ENCODE measurements around the gene UACA.
"Not testable (repeated sequence)": the region's sequence is repeated elsewhere in the genome, so short reads cannot be mapped to it uniquely, and the experiment has no call there.

Gene UACA

DNA sequence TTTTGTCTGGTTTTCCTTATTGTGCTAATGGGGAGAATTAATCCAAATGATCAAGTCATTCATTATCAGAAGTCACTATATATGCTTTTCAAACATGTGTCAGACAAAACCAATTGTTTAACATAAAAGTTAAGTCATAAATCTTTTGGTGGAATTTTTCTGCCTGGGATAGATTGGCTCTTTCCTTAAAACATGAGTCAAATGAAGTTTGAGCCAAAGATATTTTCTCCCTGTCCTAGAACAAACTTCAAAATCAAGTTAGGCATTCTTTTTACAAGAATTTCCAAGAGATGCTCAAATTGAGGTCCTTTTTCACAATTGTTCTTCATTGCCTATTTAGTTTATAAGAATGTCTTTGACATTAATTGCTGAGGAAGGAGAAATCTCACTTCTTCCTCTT is 138.3 kb downstream of the UACA start:
- DNase-seq (ENCODE audit: low read depth): no peak

DNA sequence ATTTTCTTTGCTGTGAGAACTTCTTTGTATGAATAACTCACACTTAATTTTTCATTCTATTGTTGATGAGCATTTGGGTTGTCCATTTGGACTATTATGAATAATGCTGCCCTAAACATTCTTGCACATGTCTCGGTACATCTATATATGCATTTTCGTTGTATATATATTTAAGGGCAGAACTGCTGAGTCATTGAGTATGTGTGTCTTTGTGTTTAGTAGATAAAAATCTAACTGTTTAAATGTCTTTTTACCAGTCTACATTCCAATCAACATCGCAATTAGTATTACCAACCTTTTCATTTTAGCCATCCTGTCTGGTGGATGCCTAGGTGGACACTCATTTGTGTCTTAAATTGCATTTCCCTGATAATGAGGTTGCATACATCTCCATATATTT is 144.4 kb downstream of the UACA start:
- no peak for DNase-seq (ENCODE audit: low read depth)

DNA sequence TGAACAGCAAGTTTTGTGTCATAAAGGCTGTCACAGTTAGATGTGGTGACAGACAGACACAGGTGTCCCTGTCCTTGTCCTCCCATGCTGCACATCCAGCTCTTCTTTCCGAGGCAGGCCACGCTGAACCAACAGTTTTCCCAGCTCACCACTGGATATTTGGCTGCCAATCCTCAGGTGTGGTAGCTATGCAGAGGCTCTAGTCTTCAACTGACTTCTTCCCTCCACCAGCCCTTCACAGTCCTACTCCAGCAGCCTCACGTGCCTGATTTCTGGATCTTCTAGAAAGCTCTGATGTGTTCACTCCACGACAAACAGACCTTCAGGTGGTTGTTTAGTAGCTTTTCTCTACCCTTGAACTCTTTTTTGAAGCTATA is 145.5 kb downstream of the UACA start:
- no peak for DNase-seq (ENCODE audit: low read depth)

DNA sequence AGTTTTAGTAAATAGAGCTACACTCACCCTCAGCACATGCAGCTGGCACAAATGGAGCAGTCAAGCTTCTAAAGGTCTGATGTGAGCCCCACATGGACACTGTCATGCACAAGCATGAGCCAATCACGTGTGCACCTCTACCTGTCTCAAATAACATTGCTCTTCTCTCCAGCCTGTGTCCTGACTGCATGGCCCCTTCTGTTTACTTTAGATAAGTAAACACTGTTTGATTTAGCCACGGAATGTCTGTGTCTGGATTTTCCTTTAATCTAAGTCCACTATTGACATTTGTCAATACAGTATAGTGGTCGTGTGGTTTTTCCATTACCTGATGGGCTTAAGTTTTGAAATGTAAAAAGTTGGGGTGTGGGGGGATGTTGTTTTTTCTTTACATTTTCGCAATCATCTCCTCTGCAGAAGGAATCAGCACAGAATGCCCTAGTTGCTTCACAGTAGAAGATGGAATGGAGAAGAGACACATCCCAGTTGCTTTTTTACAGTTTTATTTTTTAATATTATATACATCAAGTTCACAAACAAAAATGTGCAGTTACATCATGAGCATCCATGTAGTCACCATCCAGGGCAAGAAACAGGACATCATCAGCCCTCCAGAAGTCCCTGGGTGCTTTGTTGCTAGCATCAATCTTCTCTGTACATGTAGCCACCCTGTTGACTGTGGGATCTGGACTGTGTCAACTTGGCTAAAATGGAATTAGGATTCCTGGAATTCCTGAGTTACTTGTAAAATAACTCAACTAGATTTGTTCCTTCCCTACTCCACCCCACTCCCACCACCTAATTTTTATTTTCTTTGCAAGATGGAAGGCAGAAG is 146.1 kb downstream of the UACA start:
- DNase-seq (ENCODE audit: low read depth): no peak

DNA sequence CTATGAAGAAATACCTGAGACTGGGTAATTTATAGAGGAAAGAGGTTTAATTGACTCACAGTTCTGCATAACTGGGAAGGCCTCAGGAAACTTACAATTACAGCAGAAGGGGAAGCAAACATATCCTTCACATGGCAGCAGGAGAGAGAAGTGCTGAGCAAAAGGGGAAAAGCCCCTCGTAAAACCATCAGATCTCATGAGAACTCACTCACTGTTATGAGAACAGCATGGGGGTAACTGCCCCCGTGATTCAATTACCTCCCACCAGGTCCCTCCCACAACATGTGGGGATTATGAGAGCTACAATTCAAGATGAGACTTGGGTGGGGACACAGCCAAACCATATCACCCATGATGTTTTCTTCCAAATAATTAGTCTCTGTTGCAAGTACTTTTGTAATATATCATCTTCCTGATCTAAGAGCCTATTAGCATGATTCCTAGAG is 147.0 kb downstream of the UACA start:
- not testable (repeated sequence) for DNase-seq (ENCODE audit: low read depth)

DNA sequence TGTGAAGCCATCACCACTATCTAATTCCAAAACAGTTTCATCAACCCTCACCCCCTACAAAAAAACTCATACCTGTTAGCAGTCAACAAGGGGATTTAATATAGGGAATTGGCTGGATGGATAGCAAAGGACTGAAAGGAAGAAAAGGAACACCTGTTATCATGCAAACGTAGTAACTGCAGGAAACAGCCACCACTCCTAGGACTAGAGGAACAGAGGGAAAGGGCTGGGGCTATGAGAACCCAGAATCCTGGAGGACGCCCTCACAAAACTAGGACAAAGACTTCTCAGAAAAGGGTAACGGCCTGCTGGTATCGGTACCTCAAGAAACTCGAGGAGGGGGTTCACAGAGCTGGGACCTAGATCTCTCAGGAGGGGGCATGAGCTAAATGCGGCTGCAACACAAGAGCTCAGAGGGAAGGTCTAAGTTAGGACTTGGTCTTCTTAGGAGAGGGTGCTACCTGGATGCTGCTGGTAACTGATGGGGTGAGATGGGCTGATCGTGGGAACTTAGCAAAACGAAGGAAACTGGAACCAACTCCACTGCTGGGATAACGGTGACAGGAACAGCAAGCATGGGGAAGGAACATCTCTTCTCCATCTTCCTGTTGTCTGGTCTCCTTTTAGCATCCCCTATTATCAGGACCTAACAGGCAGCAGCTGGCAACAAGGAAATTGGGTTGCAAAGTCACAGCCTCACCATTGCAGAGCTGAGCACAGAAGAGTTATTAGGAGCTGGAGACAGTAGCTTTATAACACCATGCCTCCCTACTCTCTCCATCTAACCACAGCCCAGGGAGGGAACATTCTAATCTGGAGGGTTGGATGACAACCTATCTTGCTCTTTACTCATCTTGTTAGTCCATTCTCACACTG is 147.7 kb downstream of the UACA start:
- no peak for DNase-seq (ENCODE audit: low read depth)

DNA sequence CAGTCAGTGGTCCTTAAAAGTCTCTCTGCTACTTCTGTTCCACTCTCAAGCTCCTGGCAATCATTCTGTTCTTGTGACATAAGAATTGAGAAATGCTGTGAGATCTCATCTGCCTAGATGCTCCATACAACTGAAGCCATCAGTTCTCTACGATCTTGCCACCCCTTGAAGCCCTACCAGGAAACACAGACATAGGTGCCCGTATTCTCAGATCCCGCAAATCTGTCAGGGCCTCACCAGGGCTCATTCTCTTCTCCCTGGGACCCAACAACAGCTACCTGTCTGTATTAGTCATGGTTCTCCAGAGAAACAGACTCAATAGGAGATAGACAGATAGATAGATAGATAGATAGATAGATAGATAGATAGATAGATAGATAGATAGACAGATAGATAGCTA is 149.1 kb downstream of the UACA start:
- no peak for DNase-seq (ENCODE audit: low read depth)

DNA sequence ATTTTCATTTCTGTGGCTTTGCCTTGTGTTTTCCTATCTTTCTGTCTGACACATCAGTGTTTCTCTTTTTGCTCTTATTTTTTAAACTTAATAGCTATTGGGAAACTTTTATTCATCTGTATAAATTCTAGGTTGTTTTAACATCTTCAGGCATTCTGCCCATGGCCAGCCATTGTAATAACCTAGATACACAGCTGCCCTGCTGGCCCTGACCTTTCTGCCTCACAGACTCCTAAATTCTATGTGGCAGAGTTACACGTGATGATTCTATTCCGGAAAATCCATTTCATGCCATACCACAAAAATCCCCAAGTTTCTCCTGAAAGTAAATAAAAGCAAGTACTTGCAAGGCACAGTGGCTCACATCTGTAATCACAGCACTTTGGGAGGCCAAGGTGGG is 150.1 kb downstream of the UACA start:
- DNase-seq (ENCODE audit: low read depth): no peak

DNA sequence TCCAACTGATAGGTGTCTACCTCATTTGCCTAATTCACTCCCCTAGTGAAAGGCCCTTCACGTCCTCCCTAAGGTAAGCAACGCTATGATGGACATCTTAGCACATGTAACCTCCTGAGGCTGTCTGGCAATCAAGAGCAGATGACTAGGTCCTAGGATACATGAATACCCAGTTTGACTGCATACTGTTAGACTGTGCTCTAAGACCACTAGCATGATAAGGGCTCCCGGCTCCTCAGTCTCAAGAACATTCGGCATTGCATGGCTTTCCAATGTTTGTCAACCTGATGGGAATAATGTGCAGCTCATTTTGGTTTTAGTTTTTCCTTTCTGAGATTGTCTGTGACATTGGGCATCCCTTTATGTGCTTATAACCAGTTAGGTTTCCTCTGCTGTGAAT is 152.1 kb downstream of the UACA start:
- DNase-seq (ENCODE audit: low read depth): no peak

DNA sequence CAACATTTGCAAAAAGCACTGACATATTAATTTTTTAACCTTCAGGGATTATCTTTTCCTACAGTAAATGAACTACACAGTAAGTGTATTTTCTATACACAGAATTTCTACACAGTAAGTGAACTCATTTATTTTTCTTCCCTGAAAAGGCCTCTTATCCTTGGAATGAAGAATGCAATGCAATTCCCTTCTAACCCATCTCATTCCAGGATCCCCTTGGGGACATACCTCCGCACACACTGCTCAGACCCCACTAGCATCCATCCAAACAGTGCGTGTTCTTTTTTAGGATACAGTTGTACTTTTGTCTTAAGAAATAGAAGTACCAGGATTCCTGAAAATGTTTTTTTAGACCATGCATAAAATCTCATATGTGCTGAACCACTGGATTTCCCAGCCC is 152.8 kb downstream of the UACA start:
- no peak for DNase-seq (ENCODE audit: low read depth)

DNA sequence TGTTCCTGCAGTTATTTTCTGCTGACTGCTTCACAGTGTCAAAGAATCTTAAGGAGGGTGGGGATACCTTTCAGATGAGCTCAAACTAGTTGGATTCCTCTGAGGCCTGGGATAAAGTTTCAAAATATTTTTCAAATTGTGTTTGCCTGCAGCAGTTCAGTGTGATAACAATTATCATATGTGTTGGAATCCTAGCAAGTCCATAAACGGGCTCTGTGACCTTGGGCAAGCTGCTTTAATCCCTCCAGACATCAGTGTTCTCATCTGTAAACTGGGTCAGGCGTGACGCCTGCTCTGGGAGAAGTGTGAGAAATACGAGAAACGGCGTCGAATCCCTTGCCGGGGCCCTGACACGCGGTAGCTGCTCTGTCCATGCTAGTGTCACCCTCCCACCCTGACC is 153.5 kb downstream of the UACA start:
- DNase-seq (ENCODE audit: low read depth): no peak

DNA sequence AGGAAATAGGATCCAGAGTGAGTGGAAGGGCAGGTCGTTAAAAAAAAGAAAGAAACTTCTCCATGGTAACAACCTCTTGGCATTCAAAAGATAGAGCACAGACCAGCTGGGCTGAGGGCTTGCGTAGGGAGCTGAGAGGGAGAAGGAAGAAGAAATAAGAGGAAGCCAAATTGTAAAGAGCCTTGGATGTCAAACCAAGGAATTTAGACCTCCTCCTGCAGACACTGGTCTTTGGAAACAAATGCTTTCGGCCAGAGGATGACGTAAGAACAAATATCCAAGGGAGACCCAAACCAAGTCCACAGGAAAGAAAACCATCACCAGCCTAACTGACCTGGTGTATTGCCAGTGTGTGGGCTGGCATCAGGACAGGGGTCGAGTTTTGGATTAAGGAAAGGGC is 155.2 kb downstream of the UACA start:
- no peak for DNase-seq (ENCODE audit: low read depth)

DNA sequence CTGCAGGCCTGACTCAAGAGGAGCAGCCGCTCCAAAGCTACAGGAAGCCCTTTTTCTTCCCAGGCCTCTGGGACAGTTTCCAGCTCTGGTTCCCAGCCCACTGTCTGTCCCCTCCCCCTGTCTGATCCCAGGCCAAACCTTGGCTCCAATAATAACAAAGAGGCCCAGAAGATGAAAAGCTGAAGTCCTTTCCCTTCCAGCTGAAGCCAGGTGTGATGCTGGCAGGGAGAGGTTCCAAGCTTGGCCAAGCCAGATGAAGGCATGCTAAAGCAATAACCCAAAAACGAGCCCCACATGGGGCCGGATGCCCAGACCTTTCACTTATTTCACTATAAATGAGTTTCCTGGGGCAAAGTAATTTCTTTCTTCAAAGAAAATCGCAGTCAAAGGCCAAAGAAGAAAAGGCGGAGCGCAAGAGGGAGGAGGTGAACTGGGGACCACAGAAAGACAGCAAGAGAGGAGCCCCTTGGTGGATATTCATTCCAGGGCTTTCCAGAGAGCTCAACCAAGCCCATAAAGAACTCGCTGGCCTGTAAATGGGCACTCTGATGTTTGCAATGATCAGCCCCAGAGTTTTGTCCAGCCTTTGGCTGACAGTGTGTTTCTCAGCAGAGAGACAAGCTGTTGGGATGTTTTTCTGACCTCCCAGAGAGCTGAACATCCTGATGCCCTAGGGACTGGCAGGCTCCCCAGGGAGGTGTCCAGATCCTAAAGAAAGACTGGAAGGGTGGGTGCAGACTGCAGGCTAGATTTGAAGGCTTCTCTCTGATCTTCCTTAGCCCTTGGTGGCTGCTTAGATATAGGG is 157.6 kb downstream of the UACA start:
- peak; percentile 46 for DNase-seq (ENCODE audit: low read depth)

DNA sequence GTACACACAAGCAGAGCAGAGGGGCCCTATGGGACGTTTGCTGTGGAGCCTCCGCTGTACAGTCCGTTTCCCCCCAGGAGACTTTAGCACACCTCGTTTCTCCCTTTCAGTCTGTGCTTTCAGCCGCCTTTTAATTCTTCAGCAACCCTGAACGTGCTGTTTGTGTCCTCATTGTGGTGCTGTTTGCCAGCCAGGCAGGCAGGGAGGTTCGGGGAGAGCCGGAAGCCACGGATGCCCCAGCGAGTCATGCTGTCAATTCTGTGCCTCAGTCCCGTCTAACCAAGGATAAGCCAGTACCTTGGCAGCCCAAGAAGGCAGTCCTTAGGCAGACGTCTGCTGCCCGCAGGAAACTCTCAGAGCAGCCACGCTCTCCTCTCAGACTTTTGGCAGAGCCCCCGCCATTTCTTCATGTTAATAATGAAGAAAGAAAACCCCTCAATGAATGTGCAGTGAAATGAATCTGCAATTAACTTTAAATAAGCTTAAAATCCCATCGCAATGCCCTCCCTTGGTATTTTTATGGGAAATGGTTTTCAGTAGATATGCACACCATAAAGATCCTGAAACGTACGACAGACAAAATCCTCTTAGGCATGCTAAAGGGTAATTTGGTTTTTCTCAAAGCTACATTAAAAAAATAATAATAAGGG is 158.6 kb downstream of the UACA start:
- no peak for DNase-seq (ENCODE audit: low read depth)
